Measurements from ENCODE around the gene CWC15. TPM values are rescaled to one million over a fixed set of nuclear protein-coding genes. Genes with fewer than 3 reads are reported as not detected.
"Not testable (repeated sequence)": the region's sequence is repeated elsewhere in the genome, so short reads cannot be mapped to it uniquely, and the experiment has no call there.

Gene CWC15
- total and polyA plus RNA-seq, 2 of the 13 experiments (the other 11 are each of a cell fraction or from before 2014, with no cell fraction given), result 27.6 to 61.2 TPM

DNA sequence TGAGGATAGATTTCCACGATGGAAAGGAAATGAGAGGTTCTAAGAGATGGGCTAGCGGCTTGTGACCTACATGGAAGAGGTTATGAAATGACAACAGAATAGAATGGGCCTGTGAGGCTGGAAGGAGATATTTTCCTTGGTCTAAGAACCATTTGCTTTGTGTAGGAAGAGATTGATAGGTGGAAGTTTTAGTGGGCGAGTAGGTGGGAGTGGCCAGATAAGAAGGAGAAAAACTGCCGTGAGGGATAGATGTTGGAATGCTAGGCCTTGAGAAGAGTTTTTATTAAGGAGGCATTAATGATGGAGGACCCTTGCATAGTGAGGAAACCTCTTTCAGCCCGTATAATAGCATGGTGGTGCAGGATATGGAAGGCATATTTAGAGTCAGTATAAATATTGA, 48.1 kb upstream of the CWC15 start:
- H3K9me3 ChIP-seq (ENCODE audit: low read length); H3K9ac ChIP-seq (ENCODE audit: insufficient read depth, low read depth, low read length); POLR2A ChIA-PET; H3K4me1 ChIP-seq (ENCODE audit: insufficient read depth, low read length); BruUV-seq (replicated peaks); intact Hi-C loops (cut with micrococcal nuclease; ENCODE audit: unreplicated experiment); H3K27ac ChIP-seq (ENCODE audit: extremely low read length, insufficient read depth, low read length); DNase-seq (ENCODE audit: low spot score); FAIRE-seq; H3K79me2 ChIP-seq (ENCODE audit: insufficient read depth, low read length); in situ Hi-C loops (cut with HindIII; ENCODE audit: extremely low pct_ligation_motif_present, low pct_unique_long_range_greater_than_20kb); H4K20me1 ChIP-seq (ENCODE audit: insufficient read depth, low read length); H2AFZ ChIP-seq (ENCODE audit: low read length); ATAC-seq; H3K4me2 ChIP-seq (ENCODE audit: low read depth, low read length); CTCF ChIA-PET (ENCODE audit: low intra/inter-chr PET ratio, low total read pairs); H3K4me3 ChIP-seq (replicated peaks in 1 of 3; ENCODE audit: insufficient read depth in 1 of 3, low read depth in 2 of 3, low read length in 3 of 3); H3K27me3 ChIP-seq (ENCODE audit: control insufficient read depth in 1 of 2, insufficient read depth in 2 of 2, low read length in 2 of 2); H3K36me3 ChIP-seq (replicated peaks in 1 of 2; ENCODE audit: control insufficient read depth in 1 of 2, insufficient read depth in 2 of 2, low read length in 2 of 2): not testable (repeated sequence)
- 10% methylated on average over 5 of the region's 5 CpGs for WGBS (ENCODE audit: low lambda C conversion rate)

DNA sequence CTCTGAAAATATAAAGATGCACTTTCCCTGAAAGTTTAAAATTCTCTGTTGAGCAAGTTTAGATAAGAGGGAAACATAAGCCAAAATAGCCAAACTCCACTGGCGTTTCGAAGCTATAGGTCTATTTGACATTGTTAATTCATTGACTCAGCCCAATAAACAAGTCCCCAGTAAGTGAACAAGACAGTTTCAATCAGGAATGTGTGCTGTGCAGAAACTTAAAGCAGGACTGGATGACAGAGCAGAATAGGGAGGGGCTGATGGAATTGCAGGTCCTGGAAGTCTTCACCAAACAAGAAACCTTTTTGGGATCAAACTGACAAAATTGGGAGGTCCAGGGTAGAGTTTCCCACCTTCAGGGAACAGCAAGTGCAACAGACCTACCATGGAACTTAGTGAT, 42.8 kb upstream of the CWC15 start:
- Histone ChIP-seq H3K4me2 (ENCODE audit: low read depth, low read length) (no peak overlapping the region), H3K36me3 (replicated peaks in 1 of 2; ENCODE audit: control insufficient read depth in 1 of 2, insufficient read depth in 2 of 2, low read length in 2 of 2) (no peaks in the 10 kb centered on the region), H3K27ac (ENCODE audit: extremely low read length, insufficient read depth, low read length) (no peak overlapping the region), H3K9ac (ENCODE audit: insufficient read depth, low read depth, low read length) (no peak overlapping the region), H4K20me1 (ENCODE audit: insufficient read depth, low read length) (no peaks in the 10 kb centered on the region), H3K27me3 (ENCODE audit: control insufficient read depth in 1 of 2, insufficient read depth in 2 of 2, low read length in 2 of 2) (peaks cover 3 to 11% of the 10 kb centered on the region in 2 experiments; a peak in 2 of 5 replicates), H3K4me1 (ENCODE audit: insufficient read depth, low read length) (no peaks in the 10 kb centered on the region), H2AFZ (ENCODE audit: low read length) (no peak overlapping the region), H3K9me3 (ENCODE audit: low read length) (no peaks in the 10 kb centered on the region), H3K79me2 (ENCODE audit: insufficient read depth, low read length) (no peaks in the 10 kb centered on the region), H3K4me3 (replicated peaks in 1 of 3; ENCODE audit: insufficient read depth in 1 of 3, low read depth in 2 of 3, low read length in 3 of 3) (no peak overlapping the region)
- BruUV-seq (replicated peaks), result no TSS peak
- in situ Hi-C loops (cut with HindIII; ENCODE audit: extremely low pct_ligation_motif_present, low pct_unique_long_range_greater_than_20kb) (no loop called here), intact Hi-C loops (cut with micrococcal nuclease; ENCODE audit: unreplicated experiment) (no loop called here)
- ATAC-seq, result no peak
- POLR2A ChIA-PET, result no interaction called here
- CTCF ChIA-PET (ENCODE audit: low intra/inter-chr PET ratio, low total read pairs), result no interaction called here
- 2% methylated on average over 2 of the region's 2 CpGs for WGBS (ENCODE audit: low lambda C conversion rate)
- FAIRE-seq, result no peak
- no peak for DNase-seq (ENCODE audit: low spot score)
- TF ChIP-seq ZNF234 (CRISPR knock-in tag; conservative IDR thresholded peaks at IDR 0.05) (no peak), KLF15 (CRISPR knock-in tag; IDR thresholded peaks at IDR 0.05; ENCODE audit: borderline replicate concordance) (no peak), ZIK1 (CRISPR knock-in tag; IDR thresholded peaks at IDR 0.05; ENCODE audit: borderline replicate concordance, low read depth) (no peak), ZNF30 (CRISPR knock-in tag; IDR thresholded peaks at IDR 0.05) (no peak), MEF2D (CRISPR knock-in tag; IDR thresholded peaks at IDR 0.05) (no peak), NFIC (IDR thresholded peaks at IDR 0.05; ENCODE audit: low read length) (no peak), ZNF672 (CRISPR knock-in tag; IDR thresholded peaks at IDR 0.05) (no peak), KMT2A (CRISPR knock-in tag; IDR thresholded peaks at IDR 0.05) (no peak), RFXAP (CRISPR knock-in tag; IDR thresholded peaks at IDR 0.05; ENCODE audit: borderline replicate concordance) (no peak), HNRNPH1 (optimal IDR thresholded peaks at IDR 0.05; ENCODE audit: low read depth, low read length) (no peak)
- TF ChIP-seq, protein P1, sequence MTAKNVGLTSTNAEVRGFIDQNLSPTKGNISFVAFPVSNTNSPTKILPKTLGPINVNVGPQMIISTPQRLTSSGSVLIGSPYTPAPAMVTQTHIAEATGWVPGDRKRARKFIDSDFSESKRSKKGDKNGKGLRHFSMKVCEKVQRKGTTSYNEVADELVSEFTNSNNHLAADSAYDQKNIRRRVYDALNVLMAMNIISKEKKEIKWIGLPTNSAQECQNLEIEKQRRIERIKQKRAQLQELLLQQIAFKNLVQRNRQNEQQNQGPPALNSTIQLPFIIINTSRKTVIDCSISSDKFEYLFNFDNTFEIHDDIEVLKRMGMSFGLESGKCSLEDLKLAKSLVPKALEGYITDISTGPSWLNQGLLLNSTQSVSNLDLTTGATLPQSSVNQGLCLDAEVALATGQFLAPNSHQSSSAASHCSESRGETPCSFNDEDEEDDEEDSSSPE (CRISPR knock-in tag; IDR thresholded peaks at IDR 0.05), result no peak
- TF ChIP-seq, protein P2, sequence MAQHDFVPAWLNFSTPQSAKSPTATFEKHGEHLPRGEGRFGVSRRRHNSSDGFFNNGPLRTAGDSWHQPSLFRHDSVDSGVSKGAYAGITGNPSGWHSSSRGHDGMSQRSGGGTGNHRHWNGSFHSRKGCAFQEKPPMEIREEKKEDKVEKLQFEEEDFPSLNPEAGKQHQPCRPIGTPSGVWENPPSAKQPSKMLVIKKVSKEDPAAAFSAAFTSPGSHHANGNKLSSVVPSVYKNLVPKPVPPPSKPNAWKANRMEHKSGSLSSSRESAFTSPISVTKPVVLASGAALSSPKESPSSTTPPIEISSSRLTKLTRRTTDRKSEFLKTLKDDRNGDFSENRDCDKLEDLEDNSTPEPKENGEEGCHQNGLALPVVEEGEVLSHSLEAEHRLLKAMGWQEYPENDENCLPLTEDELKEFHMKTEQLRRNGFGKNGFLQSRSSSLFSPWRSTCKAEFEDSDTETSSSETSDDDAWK (CRISPR knock-in tag; IDR thresholded peaks at IDR 0.05), result no peak
- TF ChIP-seq, protein P3, sequence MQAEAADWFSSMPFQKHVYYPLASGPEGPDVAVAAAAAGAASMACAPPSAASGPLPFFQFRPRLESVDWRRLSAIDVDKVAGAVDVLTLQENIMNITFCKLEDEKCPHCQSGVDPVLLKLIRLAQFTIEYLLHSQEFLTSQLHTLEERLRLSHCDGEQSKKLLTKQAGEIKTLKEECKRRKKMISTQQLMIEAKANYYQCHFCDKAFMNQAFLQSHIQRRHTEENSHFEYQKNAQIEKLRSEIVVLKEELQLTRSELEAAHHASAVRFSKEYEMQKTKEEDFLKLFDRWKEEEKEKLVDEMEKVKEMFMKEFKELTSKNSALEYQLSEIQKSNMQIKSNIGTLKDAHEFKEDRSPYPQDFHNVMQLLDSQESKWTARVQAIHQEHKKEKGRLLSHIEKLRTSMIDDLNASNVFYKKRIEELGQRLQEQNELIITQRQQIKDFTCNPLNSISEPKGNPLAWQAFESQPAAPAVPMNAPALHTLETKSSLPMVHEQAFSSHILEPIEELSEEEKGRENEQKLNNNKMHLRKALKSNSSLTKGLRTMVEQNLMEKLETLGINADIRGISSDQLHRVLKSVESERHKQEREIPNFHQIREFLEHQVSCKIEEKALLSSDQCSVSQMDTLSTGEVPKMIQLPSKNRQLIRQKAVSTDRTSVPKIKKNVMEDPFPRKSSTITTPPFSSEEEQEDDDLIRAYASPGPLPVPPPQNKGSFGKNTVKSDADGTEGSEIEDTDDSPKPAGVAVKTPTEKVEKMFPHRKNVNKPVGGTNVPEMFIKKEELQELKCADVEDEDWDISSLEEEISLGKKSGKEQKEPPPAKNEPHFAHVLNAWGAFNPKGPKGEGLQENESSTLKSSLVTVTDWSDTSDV (CRISPR knock-in tag; IDR thresholded peaks at IDR 0.05), result no peak
- TF ChIP-seq, protein P4, sequence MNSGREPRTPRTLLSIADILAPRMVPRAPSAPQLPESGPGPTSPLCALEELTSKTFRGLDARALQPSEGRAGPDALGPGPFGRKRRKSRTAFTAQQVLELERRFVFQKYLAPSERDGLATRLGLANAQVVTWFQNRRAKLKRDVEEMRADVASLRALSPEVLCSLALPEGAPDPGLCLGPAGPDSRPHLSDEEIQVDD (CRISPR knock-in tag; IDR thresholded peaks at IDR 0.05; ENCODE audit: borderline replicate concordance), result no peak
